Measurements from ENCODE around the gene ENOX2.

Gene ENOX2

GRCh38 chrX:130594453-130594916 lies 308.5 kb downstream of the ENOX2 start:
- Histone ChIP-seq H3K9ac (ENCODE audit: low read depth, low read length) (no peak overlapping the region), H3K4me1 (ENCODE audit: control insufficient read depth, insufficient read depth, low read length) (no peaks in the 10 kb centered on the region), H3K9me3 (ENCODE audit: control insufficient read depth, insufficient read depth, low read length) (no peaks in the 10 kb centered on the region)

GRCh38 chrX:130593911-130594310 lies 309.1 kb downstream of the ENOX2 start:
- no peaks in the 10 kb centered on the region for H3K4me1 ChIP-seq (ENCODE audit: control insufficient read depth, insufficient read depth, low read length)
- no peaks in the 10 kb centered on the region for H3K27me3 ChIP-seq (ENCODE audit: control insufficient read depth, insufficient read depth, low read length)
- no peak overlapping the region for H3K9ac ChIP-seq (ENCODE audit: low read depth, low read length)
- no peaks in the 10 kb centered on the region for H3K36me3 ChIP-seq (ENCODE audit: control insufficient read depth, insufficient read depth, low read length)
- H3K9me3 ChIP-seq (ENCODE audit: control insufficient read depth, insufficient read depth, low read length): no peaks in the 10 kb centered on the region
- H3K4me3 ChIP-seq (ENCODE audit: low read depth, low read length): no peak overlapping the region

More at GRCh38 chrX:130594453-130594916, 308.5 kb downstream of the ENOX2 start:
- Histone ChIP-seq H3K36me3 (ENCODE audit: control insufficient read depth, insufficient read depth, low read length) (no peaks in the 10 kb centered on the region), H3K4me3 (ENCODE audit: low read depth, low read length) (no peak overlapping the region), H3K27me3 (ENCODE audit: control insufficient read depth, insufficient read depth, low read length) (no peaks in the 10 kb centered on the region)

GRCh38 chrX:130592204-130592603 lies 310.8 kb downstream of the ENOX2 start:
- H3K4me3 ChIP-seq (ENCODE audit: low read depth, low read length): no peak overlapping the region
- no peak overlapping the region for H3K9ac ChIP-seq (ENCODE audit: low read depth, low read length)
- H3K4me1 ChIP-seq (ENCODE audit: control insufficient read depth, insufficient read depth, low read length): no peaks in the 10 kb centered on the region
- no peaks in the 10 kb centered on the region for H3K27me3 ChIP-seq (ENCODE audit: control insufficient read depth, insufficient read depth, low read length)
- no peaks in the 10 kb centered on the region for H3K36me3 ChIP-seq (ENCODE audit: control insufficient read depth, insufficient read depth, low read length)
- no peaks in the 10 kb centered on the region for H3K9me3 ChIP-seq (ENCODE audit: control insufficient read depth, insufficient read depth, low read length)

GRCh38 chrX:130578906-130579305 lies 324.1 kb downstream of the ENOX2 start:
- H3K4me3 ChIP-seq (ENCODE audit: low read depth, low read length): no peak overlapping the region
- no peak overlapping the region for H3K9ac ChIP-seq (ENCODE audit: low read depth, low read length)
- H3K9me3 ChIP-seq (ENCODE audit: control insufficient read depth, insufficient read depth, low read length): no peaks in the 10 kb centered on the region
- H3K4me1 ChIP-seq (ENCODE audit: control insufficient read depth, insufficient read depth, low read length): no peaks in the 10 kb centered on the region
- no peaks in the 10 kb centered on the region for H3K27me3 ChIP-seq (ENCODE audit: control insufficient read depth, insufficient read depth, low read length)
- H3K36me3 ChIP-seq (ENCODE audit: control insufficient read depth, insufficient read depth, low read length): no peaks in the 10 kb centered on the region

- H3K27me3 ChIP-seq (ENCODE audit: control insufficient read depth, insufficient read depth, low read length): no peaks in the 10 kb centered on the region
- no peaks in the 10 kb centered on the region for H3K36me3 ChIP-seq (ENCODE audit: control insufficient read depth, insufficient read depth, low read length)
- H3K4me1 ChIP-seq (ENCODE audit: control insufficient read depth, insufficient read depth, low read length): no peaks in the 10 kb centered on the region
- no peak overlapping the region for H3K4me3 ChIP-seq (ENCODE audit: low read depth, low read length)
- no peak overlapping the region for H3K9ac ChIP-seq (ENCODE audit: low read depth, low read length)
- H3K9me3 ChIP-seq (ENCODE audit: control insufficient read depth, insufficient read depth, low read length): no peaks in the 10 kb centered on the region
These were observed 325.6 kb downstream of the ENOX2 start for GRCh38 chrX:130577431-130577830.

- H3K9ac ChIP-seq (ENCODE audit: low read depth, low read length): no peak overlapping the region
- no peak overlapping the region for H3K4me3 ChIP-seq (ENCODE audit: low read depth, low read length)
- no peaks in the 10 kb centered on the region for H3K36me3 ChIP-seq (ENCODE audit: control insufficient read depth, insufficient read depth, low read length)
- no peaks in the 10 kb centered on the region for H3K9me3 ChIP-seq (ENCODE audit: control insufficient read depth, insufficient read depth, low read length)
- H3K4me1 ChIP-seq (ENCODE audit: control insufficient read depth, insufficient read depth, low read length): no peaks in the 10 kb centered on the region
- H3K27me3 ChIP-seq (ENCODE audit: control insufficient read depth, insufficient read depth, low read length): no peaks in the 10 kb centered on the region
These were observed 327.1 kb downstream of the ENOX2 start for GRCh38 chrX:130575831-130576389.

Measured in iPS-15b (cell line).